Upper lobe of left lung (tissue), 4 donors: Measurements from ENCODE around the gene OTUB1.
"Not testable (repeated sequence)": the region's sequence is repeated elsewhere in the genome, so short reads cannot be mapped to it uniquely, and the experiment has no call there.

Experiments used
- POLR2A ChIP-seq, 4 donors: fragments of 450-650 bp; IDR thresholded peaks; one replicate each; pipeline ENCODE4 v1.5.1; 2016 to 2017; ENCODE audit warnings: antibody characterized with exemption in 4 of 4, mild to moderate bottlenecking in 2 of 4
- POLR2AphosphoS5 ChIP-seq, 2 donors: sonication (generic); formaldehyde crosslinking; IDR thresholded peaks; one replicate each; pipeline ENCODE4 v1.5.1; 2017; ENCODE audit warnings: antibody characterized with exemption in 2 of 2
- TF ChIP-seq, protein P1 (sequence below), 6 experiments: fragments of 450-650 bp in 4 of 6; fragments of 200-600 bp in 2 of 6; sonication (generic) in 2 of 6; IDR thresholded peaks; one replicate each; pipeline ENCODE4 v1.5.1; 2016 to 2019; ENCODE audit warnings: antibody characterized with exemption in 6 of 6

DNA sequence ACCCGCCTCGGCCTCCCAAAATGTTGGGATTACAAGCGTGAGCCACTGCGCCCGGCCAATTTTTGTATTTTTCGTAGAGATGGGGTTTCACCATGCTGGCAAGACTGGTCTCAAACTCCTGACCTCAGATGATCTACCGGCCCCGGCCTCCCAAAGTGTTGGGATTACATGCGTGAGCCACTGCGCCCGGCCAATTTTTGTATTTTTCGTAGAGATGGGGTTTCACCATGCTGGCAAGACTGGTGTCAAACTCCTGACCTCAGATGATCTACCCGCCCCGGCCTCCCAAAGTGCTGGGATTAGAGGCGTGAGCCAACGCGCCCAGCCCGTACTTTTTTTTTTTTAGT lies 12.4 kb upstream of the OTUB1 start:
- TF ChIP-seq, protein P1, sequence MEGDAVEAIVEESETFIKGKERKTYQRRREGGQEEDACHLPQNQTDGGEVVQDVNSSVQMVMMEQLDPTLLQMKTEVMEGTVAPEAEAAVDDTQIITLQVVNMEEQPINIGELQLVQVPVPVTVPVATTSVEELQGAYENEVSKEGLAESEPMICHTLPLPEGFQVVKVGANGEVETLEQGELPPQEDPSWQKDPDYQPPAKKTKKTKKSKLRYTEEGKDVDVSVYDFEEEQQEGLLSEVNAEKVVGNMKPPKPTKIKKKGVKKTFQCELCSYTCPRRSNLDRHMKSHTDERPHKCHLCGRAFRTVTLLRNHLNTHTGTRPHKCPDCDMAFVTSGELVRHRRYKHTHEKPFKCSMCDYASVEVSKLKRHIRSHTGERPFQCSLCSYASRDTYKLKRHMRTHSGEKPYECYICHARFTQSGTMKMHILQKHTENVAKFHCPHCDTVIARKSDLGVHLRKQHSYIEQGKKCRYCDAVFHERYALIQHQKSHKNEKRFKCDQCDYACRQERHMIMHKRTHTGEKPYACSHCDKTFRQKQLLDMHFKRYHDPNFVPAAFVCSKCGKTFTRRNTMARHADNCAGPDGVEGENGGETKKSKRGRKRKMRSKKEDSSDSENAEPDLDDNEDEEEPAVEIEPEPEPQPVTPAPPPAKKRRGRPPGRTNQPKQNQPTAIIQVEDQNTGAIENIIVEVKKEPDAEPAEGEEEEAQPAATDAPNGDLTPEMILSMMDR (IDR thresholded peaks at IDR 0.05) = not testable (repeated sequence)
- not testable (repeated sequence) for TF ChIP-seq POLR2A, POLR2AphosphoS5 (IDR thresholded peaks at IDR 0.05)
